ENCODE measurements around the gene STRN3.
A peak's percentile ranks its signal among the peaks of the same experiment; 100 is the strongest.

The STRN3 gene

GRCh38 chr14:30874120-30874998, 151.8 kb downstream of the STRN3 start, which contains the start of gene COCH:
COCH (plus strand) TSS chr14:30874559; CDS start chr14:30874939, 380 bp downstream.
- peak within 1 kb of the TSS; percentile 39 for H3K4me3 ChIP-seq (ENCODE audit: control insufficient read depth, low read depth, low read length)
- no peak for TF ChIP-seq CTCF (conservative IDR thresholded peaks at IDR 0.05; ENCODE audit: control insufficient read depth, insufficient read depth, low read depth, low read length)
- no peak for DNase-seq (ENCODE audit: low read depth)

GRCh38 chr14:30873308-30874119, 152.7 kb downstream of the STRN3 start:
- TF ChIP-seq CTCF (conservative IDR thresholded peaks at IDR 0.05; ENCODE audit: control insufficient read depth, insufficient read depth, low read depth, low read length) = no peak
- H3K4me3 ChIP-seq (ENCODE audit: control insufficient read depth, low read depth, low read length) = no peak overlapping the region
- DNase-seq (ENCODE audit: low read depth) = no peak

- no peak for DNase-seq (ENCODE audit: low read depth)
- no peak overlapping the region for H3K4me3 ChIP-seq (ENCODE audit: control insufficient read depth, low read depth, low read length)
- TF ChIP-seq CTCF (conservative IDR thresholded peaks at IDR 0.05; ENCODE audit: control insufficient read depth, insufficient read depth, low read depth, low read length) = no peak
Observed at GRCh38 chr14:30872602-30873001, 153.6 kb downstream of the STRN3 start.

GRCh38 chr14:30869551-30870155, 156.5 kb downstream of the STRN3 start:
- TF ChIP-seq CTCF (conservative IDR thresholded peaks at IDR 0.05; ENCODE audit: control insufficient read depth, insufficient read depth, low read depth, low read length) = no peak
- DNase-seq (ENCODE audit: low read depth) = no peak
- H3K4me3 ChIP-seq (ENCODE audit: control insufficient read depth, low read depth, low read length) = no peak overlapping the region

- DNase-seq (ENCODE audit: low read depth) = no peak
Observed at GRCh38 chr14:30868736-30869135, 157.4 kb downstream of the STRN3 start.

More at GRCh38 chr14:30868736-30869135, 157.4 kb downstream of the STRN3 start:
- H3K4me3 ChIP-seq (ENCODE audit: control insufficient read depth, low read depth, low read length) = no peak overlapping the region
- no peak for TF ChIP-seq CTCF (conservative IDR thresholded peaks at IDR 0.05; ENCODE audit: control insufficient read depth, insufficient read depth, low read depth, low read length)

Data from fibroblast of mammary gland (primary cell).